Endothelial cell of umbilical vein (primary cell): ENCODE data around the gene SIGLEC6. TPM values are rescaled to one million over a fixed set of nuclear protein-coding genes. Genes with fewer than 3 reads are reported as not detected.

Experiments used
- BruUV-seq: library from RNA; stranded (reverse); fragments of 400-500 nt; replicated peaks from 2 replicates; lab custom pipeline; 2021; lab: Mats Ljungman, UMichigan
- CTCF ChIA-PET: fragments of 300-600, 350-600 bp; sonication (Branson Sonifier 250); formaldehyde crosslinking; loops from one replicate; lab custom pipeline; 2021; ENCODE audit warnings: antibody characterized with exemption, inconsistent platforms; lab: Charles Lee
- POLR2A ChIA-PET: fragments of 300-600, 350-600 bp; sonication (Branson Sonifier 250); formaldehyde crosslinking; loops from one replicate; lab custom pipeline; 2021; ENCODE audit warnings: antibody characterized with exemption, inconsistent platforms; lab: Charles Lee
- DNase-seq: peaks from one replicate; pipeline ENCODE4 v3.0.0-alpha.2; 2011; ENCODE audit warnings: low read depth, low spot score
- FAIRE-seq: peaks from 2 replicates; lab custom pipeline; 2011; peaks lifted over from hg19 to GRCh38; lab: Jason Lieb, UNC
- H2AFZ ChIP-seq: 2 replicates; pipeline ENCODE4 v1.6.0; 2012; ENCODE audit warnings: low read depth, low read length, control low read depth, inconsistent platforms
- H3K27ac ChIP-seq: 2 replicates; pipeline ENCODE4 v1.5.1; 2011; ENCODE audit warnings: low read depth, mild to moderate bottlenecking, control low read depth, low read length, moderate library complexity; ENCODE audit not compliant: insufficient read depth
- H3K27me3 ChIP-seq, 2 experiments: 2 replicates each; pipeline versions ENCODE4 v1.6.0 to v1.6.1; 2011; ENCODE audit warnings: low read length in 2 of 2, mixed read lengths in 1 of 2; ENCODE audit not compliant: control insufficient read depth in 2 of 2, insufficient read depth in 2 of 2
- H3K36me3 ChIP-seq, 2 experiments: 2 replicates in 1 of 2; 3 replicates in 1 of 2; pipeline ENCODE4 v1.5.1; 2011; ENCODE audit warnings: low read length in 2 of 2, mild to moderate bottlenecking in 1 of 2, moderate library complexity in 1 of 2; ENCODE audit not compliant: control insufficient read depth in 2 of 2, insufficient read depth in 2 of 2; ENCODE audit errors: extremely low read depth in 1 of 2
- H3K4me1 ChIP-seq: 3 replicates; pipeline ENCODE4 v1.5.1; 2011; ENCODE audit warnings: mild to moderate bottlenecking, low read length; ENCODE audit not compliant: control insufficient read depth, insufficient read depth; ENCODE audit errors: extremely low read depth
- H3K4me2 ChIP-seq: 2 replicates; pipeline ENCODE4 v1.6.1; 2011; ENCODE audit warnings: low read length, control low read depth, mixed read lengths; ENCODE audit not compliant: insufficient read depth
- H3K4me3 ChIP-seq, 3 experiments: fragments of 200-600 bp in 1 of 3; sonication (generic), shearing (Covaris generic) in 1 of 3; replicated peaks in 1 of 3; 2 replicates each; pipeline ENCODE4 v1.5.1; 2011 to 2016; ENCODE audit warnings: control low read depth in 3 of 3, low read length in 3 of 3, mild to moderate bottlenecking in 2 of 3, inconsistent platforms in 1 of 3, low read depth in 1 of 3, moderate library complexity in 1 of 3; ENCODE audit not compliant: insufficient read depth in 1 of 3
- H3K79me2 ChIP-seq: 2 replicates; pipeline ENCODE4 v1.6.0; 2012; ENCODE audit warnings: low read length, inconsistent platforms; ENCODE audit not compliant: control insufficient read depth, insufficient read depth
- H3K9ac ChIP-seq: replicated peaks from 2 replicates; pipeline ENCODE3; 2011; ENCODE audit warnings: low read length, control low read depth; ENCODE audit not compliant: insufficient read depth; ENCODE audit errors: extremely low read depth
- H3K9me1 ChIP-seq: replicated peaks from 3 replicates; pipeline ENCODE4 v1.6.0; 2011; ENCODE audit warnings: mild to moderate bottlenecking, low read length; ENCODE audit not compliant: control insufficient read depth, insufficient read depth; ENCODE audit errors: extremely low read depth
- H3K9me3 ChIP-seq: replicated peaks from 2 replicates; pipeline ENCODE4 v1.5.1; 2012; ENCODE audit warnings: low read length, inconsistent platforms; ENCODE audit not compliant: control insufficient read depth, insufficient read depth
- H4K20me1 ChIP-seq: replicated peaks from 2 replicates; pipeline ENCODE3; 2011; ENCODE audit warnings: mild to moderate bottlenecking, low read length; ENCODE audit not compliant: control insufficient read depth, insufficient read depth; ENCODE audit errors: extremely low read depth
- EZH2 ChIP-seq: IDR thresholded peaks from 2 replicates; pipeline ENCODE4 v1.6.1; 2012; ENCODE audit warnings: borderline replicate concordance, low read depth, mild to moderate bottlenecking, moderate library complexity, low read length, inconsistent platforms; ENCODE audit not compliant: severe bottlenecking
- FOS ChIP-seq: IDR thresholded peaks from 2 replicates; pipeline ENCODE4 v1.6.1; 2011; ENCODE audit warnings: mild to moderate bottlenecking, low read length, moderate library complexity, borderline replicate concordance; ENCODE audit not compliant: insufficient read depth
- JUN ChIP-seq: IDR thresholded peaks from 2 replicates; pipeline ENCODE4 v1.6.1; 2011; ENCODE audit warnings: borderline replicate concordance, low read depth; ENCODE audit not compliant: insufficient read length, insufficient read depth
- MYC ChIP-seq: IDR thresholded peaks from one replicate; pipeline ENCODE4 v1.6.1; 2011; ENCODE audit warnings: mild to moderate bottlenecking, low read depth, low read length
- POLR2A ChIP-seq: IDR thresholded peaks from 2 replicates; pipeline ENCODE4 v1.6.1; 2012; ENCODE audit warnings: low read depth, mild to moderate bottlenecking, control low read depth, low read length
- POLR2AphosphoS5 ChIP-seq: IDR thresholded peaks from 2 replicates; pipeline ENCODE4 v1.6.1; 2012; ENCODE audit warnings: low read depth, mild to moderate bottlenecking, control low read depth, low read length, moderate library complexity; ENCODE audit not compliant: insufficient read depth
- dilution Hi-C: fragments of 300-500 bp; cut with MboI; formaldehyde crosslinking; loops from one replicate; pipeline ENCODE4 v1.15.0; 2019; ENCODE audit warnings: low sequenced_read_pairs; ENCODE audit not compliant: extremely low pct_ligation_motif_present
- intact Hi-C: fragments of 100-400 bp; cut with micrococcal nuclease; formaldehyde crosslinking; loops from one replicate; pipeline ENCODE4 v1.10.0; 2022
- polyA plus RNA-seq, 4 experiments: library from polyadenylated mRNA; depleted of rRNA in 3 of 4; stranded (reverse) in 3 of 4; unstranded in 1 of 4; fragments of >200 nt; gene quantifications; 2 replicates each; pipeline versions ENCODE4 v1.2.1 to v1.2.3, GENCODE V29; 2011 to 2012; ENCODE audit warnings: missing spikeins in 1 of 4
- total RNA-seq: library from RNA; stranded (reverse); gene quantifications from 2 replicates; pipeline ENCODE4 v1.2.3, GENCODE V29; 2021

The SIGLEC6 gene
- total and polyA plus RNA-seq, 2 donors (not counting 3 experiments of a cell fraction or from before 2014, with no cell fraction given) = not detected

DNA sequence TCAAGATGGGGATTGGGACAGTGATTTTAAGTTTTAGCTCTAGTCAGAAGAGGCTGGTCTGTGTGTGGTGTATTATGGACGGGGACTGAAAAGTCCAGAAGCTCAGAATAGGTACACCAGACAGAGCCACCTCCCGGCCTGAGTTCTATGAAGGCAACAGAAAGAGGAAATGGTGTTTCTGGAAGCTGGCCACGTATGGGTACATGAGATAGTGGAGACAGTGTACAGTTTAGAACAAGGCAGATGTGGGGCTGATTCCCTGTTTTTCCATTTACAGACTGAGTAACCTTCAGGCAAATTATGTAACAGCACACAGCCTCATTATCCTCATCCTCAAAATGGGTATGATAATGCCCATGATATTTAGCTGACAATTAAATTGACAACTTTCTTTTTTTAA lies 40.9 kb upstream of the SIGLEC6 start:
- H3K79me2 ChIP-seq = peaks cover 42% of the 10 kb centered on the region
- peaks cover 6 to 20% of the 10 kb centered on the region in 2 experiments for H3K27me3 ChIP-seq
- no peaks in the 10 kb centered on the region for H3K9me1 ChIP-seq
- POLR2A ChIA-PET = no interaction called here
- no peaks in the 10 kb centered on the region for H4K20me1 ChIP-seq
- no peak overlapping the region for H2AFZ ChIP-seq
- peaks cover 33% of the 10 kb centered on the region for H3K4me1 ChIP-seq
- DNase-seq (peak; percentile 49), FAIRE-seq (peak; percentile 69)
- CTCF ChIA-PET = interaction anchor here (0.7 to 1.9 kb wide), 6 partner anchors 13 to 100 kb away, joined by 3 to 15 read pairs (median 4); no protein-coding TSS in a partner anchor
- dilution Hi-C loops (no loop called here), intact Hi-C loops (loop anchor here (1.0 to 10.0 kb wide), 2 partner anchors 112 to 205 kb away; no protein-coding TSS in a partner anchor)
- peak overlapping the region; percentile 49 to 85 (median 53) for H3K4me3 ChIP-seq
- TF ChIP-seq POLR2A = no peak
- TF ChIP-seq POLR2AphosphoS5 = peak; percentile 24
- peak overlapping the region; percentile 95 for H3K27ac ChIP-seq
- peaks cover 0 to 5% of the 10 kb centered on the region in 2 experiments for H3K36me3 ChIP-seq
- H3K4me2 ChIP-seq = peak overlapping the region; percentile 96
- peak overlapping the region; percentile 81 for H3K9ac ChIP-seq
- H3K9me3 ChIP-seq = no peaks in the 10 kb centered on the region
- TSS peak; percentile 79 for BruUV-seq

DNA sequence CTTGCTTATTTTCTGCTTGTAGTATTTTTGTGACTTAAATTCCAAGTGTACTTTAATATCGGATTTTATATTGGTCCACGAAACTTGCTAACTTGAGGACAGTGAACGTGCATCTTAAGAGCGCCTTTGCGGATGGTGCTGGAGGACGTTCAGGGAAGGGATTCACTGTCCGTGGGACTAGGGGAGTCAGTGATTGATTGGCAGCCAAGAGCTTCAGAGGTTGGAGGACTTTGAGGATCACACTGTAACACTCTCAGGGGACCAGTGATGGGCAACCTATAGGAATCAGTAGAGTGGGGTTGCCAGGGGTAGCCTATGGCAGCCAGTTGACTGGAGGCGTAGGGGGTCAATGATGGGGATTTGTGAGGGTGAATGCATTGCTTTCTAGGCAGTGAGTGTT lies 40.1 kb upstream of the SIGLEC6 start:
- FAIRE-seq (no peak), DNase-seq (no peak)
- intact Hi-C loops (loop anchor here (1.0 to 10.0 kb wide), 3 partner anchors 23 to 177 kb away; no protein-coding TSS in a partner anchor), dilution Hi-C loops (no loop called here)
- no TSS peak for BruUV-seq
- Histone ChIP-seq H3K27ac (peak overlapping the region; percentile 95), H3K9me3 (no peaks in the 10 kb centered on the region), H3K9me1 (no peaks in the 10 kb centered on the region), H3K36me3 (peaks cover 0 to 5% of the 10 kb centered on the region in 2 experiments), H4K20me1 (no peaks in the 10 kb centered on the region), H3K9ac (peak overlapping the region; percentile 81), H3K4me2 (peak overlapping the region; percentile 96), H3K4me3 (peak overlapping the region; percentile 49 to 85 (median 53)), H2AFZ (no peak overlapping the region), H3K4me1 (peaks cover 33% of the 10 kb centered on the region), H3K27me3 (peaks cover 6 to 23% of the 10 kb centered on the region in 2 experiments), H3K79me2 (peaks cover 36% of the 10 kb centered on the region)
- TF ChIP-seq JUN (no peak), MYC (no peak), EZH2 (no peak), FOS (no peak)
- ChIA-PET POLR2A (no interaction called here), CTCF (interaction anchor here (0.9 to 1.4 kb wide), 8 partner anchors 24 to 232 kb away, joined by 3 to 8 read pairs (median 6); no protein-coding TSS in a partner anchor)
